ENCODE data around the gene AMPD1. TPM values are rescaled to one million over a fixed set of nuclear protein-coding genes. Genes with fewer than 3 reads are reported as not detected.

AMPD1 gene
- total and polyA plus RNA-seq, 2 donors (not counting 1 experiment from before 2014, with no cell fraction given): 0.18 TPM; not detected in 1

DNA sequence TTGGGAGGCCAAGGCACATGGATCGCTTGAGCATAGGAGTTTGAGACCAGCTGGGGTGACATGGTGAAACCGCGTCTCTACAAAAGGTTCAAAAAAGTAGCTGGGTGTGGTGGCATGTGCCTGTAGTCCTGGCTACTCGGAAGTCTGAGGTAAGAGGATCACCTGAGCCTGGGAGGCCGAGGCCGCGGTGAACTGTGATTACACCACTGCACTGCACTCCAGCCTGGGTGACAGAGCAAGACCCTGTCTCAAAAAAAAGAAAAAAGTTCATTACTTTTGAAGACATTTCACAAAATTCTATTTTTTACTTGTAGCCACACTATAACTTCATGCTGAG lies 23.4 kb downstream of the AMPD1 start:
- H3K4me3 Mint-ChIP-seq: no peak overlapping the region
- no peak overlapping the region for H2AFZ ChIP-seq (ENCODE audit: insufficient read depth, low read depth, low read length, poor library complexity, severe bottlenecking)
- peaks cover 0 to 6% (median 0%) of the 10 kb centered on the region in 4 experiments for H3K27me3 ChIP-seq (replicated peaks in 1 of 4; ENCODE audit: control extremely low read depth in 1 of 4, control insufficient read depth in 3 of 4, insufficient read depth in 4 of 4, low read length in 3 of 4)
- H3K27me3 Mint-ChIP-seq: peaks cover 47% of the 10 kb centered on the region
- no peak for ATAC-seq (ENCODE audit: low read depth)
- H3K9me3 Mint-ChIP-seq (ENCODE audit: insufficient read depth): no peaks in the 10 kb centered on the region
- H3K36me3 ChIP-seq (replicated peaks in 1 of 2; ENCODE audit: control extremely low read depth in 1 of 2, control insufficient read depth in 1 of 2, extremely low read depth in 1 of 2, insufficient read depth in 2 of 2, low read length in 1 of 2): no peaks in the 10 kb centered on the region
- ChIA-PET POLR2A (no interaction called here), CTCF (interaction anchor here (0.7 to 1.2 kb wide), 3 partner anchors 39 to 438 kb away, joined by 3 to 4 read pairs (median 3); no protein-coding TSS in a partner anchor)
- H4K20me1 ChIP-seq (ENCODE audit: control insufficient read depth, insufficient read depth, low read length, poor library complexity, severe bottlenecking): no peaks in the 10 kb centered on the region
- H3K27ac Mint-ChIP-seq: no peak overlapping the region
- H3K79me2 ChIP-seq (ENCODE audit: control insufficient read depth, insufficient read depth, low read length): no peaks in the 10 kb centered on the region
- H3K4me3 ChIP-seq (ENCODE audit: control extremely low read depth in 1 of 5, extremely low read depth in 1 of 5, insufficient read depth in 1 of 5, low read depth in 2 of 5, low read length in 4 of 5): no peak overlapping the region
- no peaks in the 10 kb centered on the region for H3K9me3 ChIP-seq (ENCODE audit: control extremely low read depth in 1 of 3, control insufficient read depth in 2 of 3, insufficient read depth in 1 of 3, low read length in 2 of 3)
- no peak for DNase-seq
- no peak for TF ChIP-seq EZH2 (IDR thresholded peaks at IDR 0.05; ENCODE audit: borderline replicate concordance, insufficient read depth, low read depth, low read length, poor library complexity, severe bottlenecking)
- TF ChIP-seq, protein P1, sequence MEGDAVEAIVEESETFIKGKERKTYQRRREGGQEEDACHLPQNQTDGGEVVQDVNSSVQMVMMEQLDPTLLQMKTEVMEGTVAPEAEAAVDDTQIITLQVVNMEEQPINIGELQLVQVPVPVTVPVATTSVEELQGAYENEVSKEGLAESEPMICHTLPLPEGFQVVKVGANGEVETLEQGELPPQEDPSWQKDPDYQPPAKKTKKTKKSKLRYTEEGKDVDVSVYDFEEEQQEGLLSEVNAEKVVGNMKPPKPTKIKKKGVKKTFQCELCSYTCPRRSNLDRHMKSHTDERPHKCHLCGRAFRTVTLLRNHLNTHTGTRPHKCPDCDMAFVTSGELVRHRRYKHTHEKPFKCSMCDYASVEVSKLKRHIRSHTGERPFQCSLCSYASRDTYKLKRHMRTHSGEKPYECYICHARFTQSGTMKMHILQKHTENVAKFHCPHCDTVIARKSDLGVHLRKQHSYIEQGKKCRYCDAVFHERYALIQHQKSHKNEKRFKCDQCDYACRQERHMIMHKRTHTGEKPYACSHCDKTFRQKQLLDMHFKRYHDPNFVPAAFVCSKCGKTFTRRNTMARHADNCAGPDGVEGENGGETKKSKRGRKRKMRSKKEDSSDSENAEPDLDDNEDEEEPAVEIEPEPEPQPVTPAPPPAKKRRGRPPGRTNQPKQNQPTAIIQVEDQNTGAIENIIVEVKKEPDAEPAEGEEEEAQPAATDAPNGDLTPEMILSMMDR (IDR thresholded peaks at IDR 0.05): no peak
- H3K4me1 ChIP-seq (ENCODE audit: control insufficient read depth in 2 of 2, insufficient read depth in 2 of 2, low read length in 2 of 2): peaks cover 6 to 14% of the 10 kb centered on the region in 2 donors
- intact Hi-C loops (cut with micrococcal nuclease): no loop called here
- no peak overlapping the region for H3K4me2 ChIP-seq (replicated peaks; ENCODE audit: low read depth, low read length, poor library complexity, severe bottlenecking)
- H3K4me1 Mint-ChIP-seq: peaks cover 14% of the 10 kb centered on the region
- WGBS (ENCODE audit: insufficient coverage): 96% methylated on average over 6 of the region's 7 CpGs
- H3K27ac ChIP-seq (ENCODE audit: low read length in 2 of 2): no peak overlapping the region
- no peak overlapping the region for H3K9ac ChIP-seq (ENCODE audit: low read length)

DNA sequence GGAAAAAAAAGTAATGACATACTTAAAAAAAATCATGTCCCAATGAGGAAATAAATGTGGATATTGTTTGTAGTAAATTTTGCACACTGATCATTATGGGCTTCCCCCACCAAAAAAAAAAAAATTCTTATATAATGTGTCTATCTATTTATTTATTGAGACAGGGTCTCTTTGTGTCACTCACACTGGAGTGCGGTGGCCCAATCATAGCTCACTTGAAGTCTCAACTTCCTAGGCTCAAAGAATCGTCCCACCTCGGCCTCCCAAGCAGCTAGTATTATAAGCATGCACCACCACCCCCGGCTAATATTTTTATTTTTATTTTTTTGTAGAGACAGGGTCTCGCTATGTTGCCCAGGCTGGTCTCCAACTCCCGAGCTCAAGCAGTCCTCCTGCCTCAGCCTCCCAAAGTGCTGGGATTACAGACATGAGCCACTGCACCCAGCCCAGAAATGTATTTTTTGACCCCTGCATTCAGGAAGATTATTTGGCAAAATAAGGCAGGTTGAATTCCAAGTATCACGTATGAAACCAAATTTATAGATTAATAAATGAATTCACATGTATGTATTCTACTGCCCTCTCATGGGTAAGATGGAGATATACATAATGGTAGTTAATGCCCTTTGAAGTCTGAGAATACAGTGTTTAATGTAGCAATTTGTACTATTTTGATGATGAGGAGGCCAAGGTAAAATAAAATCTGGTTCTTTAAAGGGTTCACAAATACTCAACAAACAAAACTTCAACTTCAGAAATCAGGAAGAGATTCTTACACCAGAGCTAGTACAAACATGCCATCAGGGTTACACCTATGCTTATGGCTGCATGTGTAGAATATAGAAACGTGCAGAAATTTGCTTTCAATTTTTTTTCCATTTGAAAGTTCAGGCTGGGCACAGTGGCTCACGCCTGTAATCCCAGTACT lies 24.1 kb downstream of the AMPD1 start:
- Histone ChIP-seq H3K27ac (ENCODE audit: low read length in 2 of 2) (no peak overlapping the region), H3K9me3 (ENCODE audit: control extremely low read depth in 1 of 3, control insufficient read depth in 2 of 3, insufficient read depth in 1 of 3, low read length in 2 of 3) (no peaks in the 10 kb centered on the region), H3K4me2 (replicated peaks; ENCODE audit: low read depth, low read length, poor library complexity, severe bottlenecking) (no peak overlapping the region), H4K20me1 (ENCODE audit: control insufficient read depth, insufficient read depth, low read length, poor library complexity, severe bottlenecking) (no peaks in the 10 kb centered on the region), H3K27me3 (replicated peaks in 1 of 4; ENCODE audit: control extremely low read depth in 1 of 4, control insufficient read depth in 3 of 4, insufficient read depth in 4 of 4, low read length in 3 of 4) (peaks cover 0 to 6% (median 0%) of the 10 kb centered on the region in 4 experiments), H2AFZ (ENCODE audit: insufficient read depth, low read depth, low read length, poor library complexity, severe bottlenecking) (no peak overlapping the region), H3K4me3 (ENCODE audit: control extremely low read depth in 1 of 5, extremely low read depth in 1 of 5, insufficient read depth in 1 of 5, low read depth in 2 of 5, low read length in 4 of 5) (no peak overlapping the region), H3K9ac (ENCODE audit: low read length) (no peak overlapping the region), H3K4me1 (ENCODE audit: control insufficient read depth in 2 of 2, insufficient read depth in 2 of 2, low read length in 2 of 2) (peaks cover 6 to 14% of the 10 kb centered on the region in 2 donors), H3K36me3 (replicated peaks in 1 of 2; ENCODE audit: control extremely low read depth in 1 of 2, control insufficient read depth in 1 of 2, extremely low read depth in 1 of 2, insufficient read depth in 2 of 2, low read length in 1 of 2) (no peaks in the 10 kb centered on the region), H3K79me2 (ENCODE audit: control insufficient read depth, insufficient read depth, low read length) (no peaks in the 10 kb centered on the region)
- ChIA-PET CTCF (interaction anchor here (0.6 to 1.2 kb wide), 3 partner anchors 39 to 112 kb away, joined by 3 to 4 read pairs (median 3); no protein-coding TSS in a partner anchor), POLR2A (no interaction called here)
- ATAC-seq (ENCODE audit: low read depth) (no peak), DNase-seq (peak; percentile 30)
- intact Hi-C loops (cut with micrococcal nuclease): no loop called here
- TF ChIP-seq, protein P1 (IDR thresholded peaks at IDR 0.05): peak; percentile 68
- no peak for TF ChIP-seq EZH2 (IDR thresholded peaks at IDR 0.05; ENCODE audit: borderline replicate concordance, insufficient read depth, low read depth, low read length, poor library complexity, severe bottlenecking)
- 83% methylated on average over 4 of the region's 9 CpGs for WGBS (ENCODE audit: insufficient coverage)
- Mint-ChIP-seq H3K4me3 (peak overlapping the region; percentile 70), H3K9me3 (ENCODE audit: insufficient read depth) (no peaks in the 10 kb centered on the region), H3K27me3 (peaks cover 45% of the 10 kb centered on the region), H3K27ac (no peak overlapping the region), H3K4me1 (peaks cover 14% of the 10 kb centered on the region)

Data from B cell (primary cell).